ENCODE data around the gene ARHGAP29.

Gene ARHGAP29

GRCh38 chr1:94122201-94122970 is 115.0 kb downstream of the ARHGAP29 start:
- no peak for DNase-seq (ENCODE audit: low spot score)

All from hematopoietic multipotent progenitor cell treated with erythropoietin and hydrocortisone succinate and interleukin-3 and kit ligand, for 15 days (in vitro differentiated cells).